Neuronal stem cell (in vitro differentiated cells): ENCODE measurements around the gene CYP2C8.

ENCODE experiments used
- DNase-seq: peaks from one replicate; pipeline ENCODE4 v3.0.0-alpha.2; 2013; ENCODE audit warnings: low spot score
- H2AFZ ChIP-seq: one replicate; pipeline ENCODE4 v1.6.1; 2013; ENCODE audit warnings: mild to moderate bottlenecking, low read length, inconsistent platforms
- H2AK5ac ChIP-seq: 2 replicates; pipeline ENCODE4 v1.6.1; 2013; ENCODE audit warnings: low read depth, mild to moderate bottlenecking, inconsistent platforms, low read length, moderate library complexity, mixed read lengths
- H2BK120ac ChIP-seq: 2 replicates; pipeline ENCODE4 v1.6.1; 2013; ENCODE audit warnings: low read depth, mild to moderate bottlenecking, inconsistent platforms, low read length, moderate library complexity, mixed read lengths
- H2BK12ac ChIP-seq: one replicate; pipeline ENCODE4 v1.6.1; 2013; ENCODE audit warnings: low read length, inconsistent platforms
- H2BK15ac ChIP-seq: 2 replicates; pipeline ENCODE4 v1.6.1; 2013; ENCODE audit warnings: mild to moderate bottlenecking, low read length, inconsistent platforms, mixed read lengths
- H2BK5ac ChIP-seq: one replicate; pipeline ENCODE4 v1.6.1; 2013; ENCODE audit warnings: inconsistent platforms, mild to moderate bottlenecking, low read length, moderate library complexity
- H3K14ac ChIP-seq: one replicate; pipeline ENCODE4 v1.6.1; 2013; ENCODE audit warnings: low read length, inconsistent platforms
- H3K18ac ChIP-seq: 2 replicates; pipeline ENCODE4 v1.6.1; 2013; ENCODE audit warnings: low read length, inconsistent platforms
- H3K23ac ChIP-seq: 2 replicates; pipeline ENCODE4 v1.6.1; 2013; ENCODE audit warnings: low read depth, mild to moderate bottlenecking, mixed read lengths, low read length, inconsistent platforms; ENCODE audit not compliant: poor library complexity
- H3K27ac ChIP-seq: replicated peaks from 3 replicates; pipeline ENCODE4 v1.5.1; 2013; ENCODE audit warnings: low read length, inconsistent platforms
- H3K27me3 ChIP-seq, 3 experiments: 2 replicates each; pipeline ENCODE4 v1.6.1; 2013; ENCODE audit warnings: low read length in 3 of 3, mild to moderate bottlenecking in 2 of 3, inconsistent platforms in 1 of 3, low read depth in 1 of 3, mixed read lengths in 1 of 3, moderate library complexity in 1 of 3; ENCODE audit not compliant: control insufficient read depth in 3 of 3, insufficient read depth in 3 of 3
- H3K36me3 ChIP-seq, 2 donors: replicated peaks in 1 of 2; 2 replicates each; pipeline ENCODE4 v1.6.1; 2013; ENCODE audit warnings: low read length in 2 of 2; ENCODE audit not compliant: control insufficient read depth in 2 of 2, insufficient read depth in 2 of 2
- H3K4ac ChIP-seq: 2 replicates; pipeline ENCODE4 v1.6.1; 2013; ENCODE audit warnings: inconsistent platforms, mild to moderate bottlenecking, low read length, moderate library complexity
- H3K4me1 ChIP-seq, 2 donors: 1 replicate in 1 of 2; 2 replicates in 1 of 2; pipeline ENCODE4 v1.6.1; 2013; ENCODE audit warnings: low read length in 2 of 2, low read depth in 1 of 2; ENCODE audit not compliant: control insufficient read depth in 2 of 2, insufficient read depth in 1 of 2
- H3K4me2 ChIP-seq: one replicate; pipeline ENCODE4 v1.6.1; 2013; ENCODE audit warnings: mild to moderate bottlenecking, low read length, inconsistent platforms; ENCODE audit not compliant: insufficient read depth, poor library complexity, severe bottlenecking
- H3K4me3 ChIP-seq, 2 donors: 2 replicates each; pipeline ENCODE4 v1.5.1; 2013; ENCODE audit warnings: low read length in 2 of 2, mild to moderate bottlenecking in 2 of 2, inconsistent platforms in 1 of 2, moderate library complexity in 1 of 2
- H3K79me1 ChIP-seq: one replicate; pipeline ENCODE4 v1.6.1; 2013; ENCODE audit warnings: low read depth, mild to moderate bottlenecking, inconsistent platforms, low read length, moderate library complexity
- H3K9ac ChIP-seq: one replicate; pipeline ENCODE4 v1.6.1; 2013; ENCODE audit warnings: mild to moderate bottlenecking, low read depth, low read length, inconsistent platforms; ENCODE audit not compliant: poor library complexity
- H3K9me3 ChIP-seq, 2 donors: replicated peaks in 1 of 2; 2 replicates each; pipeline versions ENCODE3 to v1.6.1; 2013; ENCODE audit warnings: low read length in 2 of 2, mild to moderate bottlenecking in 2 of 2, inconsistent platforms in 1 of 2, low read depth in 1 of 2, mixed read lengths in 1 of 2, moderate library complexity in 1 of 2; ENCODE audit not compliant: control insufficient read depth in 2 of 2, insufficient read depth in 1 of 2
- H4K8ac ChIP-seq: one replicate; pipeline ENCODE4 v1.6.1; 2013; ENCODE audit warnings: low read depth, mild to moderate bottlenecking, inconsistent platforms, low read length, moderate library complexity
- H4K91ac ChIP-seq: one replicate; pipeline ENCODE4 v1.6.1; 2013; ENCODE audit warnings: low read length, low read depth, mild to moderate bottlenecking, inconsistent platforms; ENCODE audit not compliant: poor library complexity
- WGBS, 2 donors: extraction: QIAGEN DNeasy Blood & Tissue Kit; methylation state at CpG; one replicate each; pipeline ENCODE4 v1.1.7; 2013; ENCODE audit warnings: missing lambda C conversion rate in 2 of 2, mixed read lengths in 1 of 2; ENCODE audit not compliant: insufficient read length in 2 of 2, insufficient replicate concordance in 1 of 2; ENCODE audit errors: extremely low coverage in 2 of 2; 5-methylcytosine and 5-hydroxymethylcytosine counted together

CYP2C8 gene

GRCh38 chr10:95039281-95039680, 30.0 kb downstream of the CYP2C8 start:
- H2BK120ac ChIP-seq, result no peak overlapping the region
- H2BK5ac ChIP-seq, result no peak overlapping the region
- no peak for DNase-seq
- no peak overlapping the region for H3K23ac ChIP-seq
- no peak overlapping the region for H2AFZ ChIP-seq
- no peak overlapping the region for H3K4me3 ChIP-seq
- H3K4ac ChIP-seq, result no peak overlapping the region
- H3K9me3 ChIP-seq, result no peaks in the 10 kb centered on the region
- H3K4me2 ChIP-seq, result no peak overlapping the region
- no peaks in the 10 kb centered on the region for H3K36me3 ChIP-seq
- H3K4me1 ChIP-seq, result no peaks in the 10 kb centered on the region
- H3K9ac ChIP-seq, result no peak overlapping the region
- no peak overlapping the region for H4K8ac ChIP-seq
- no peak overlapping the region for H3K18ac ChIP-seq
- no peak overlapping the region for H4K91ac ChIP-seq
- H2AK5ac ChIP-seq, result no peak overlapping the region
- no peak overlapping the region for H2BK15ac ChIP-seq
- no peak overlapping the region for H3K14ac ChIP-seq
- H3K27me3 ChIP-seq, result no peaks in the 10 kb centered on the region
- H3K79me1 ChIP-seq, result no peaks in the 10 kb centered on the region
- WGBS, 2 donors, result no CpG with 5 or more reads among the region's 2 CpGs
- H3K27ac ChIP-seq, result no peak overlapping the region
- H2BK12ac ChIP-seq, result no peak overlapping the region

- Histone ChIP-seq H2BK120ac (no peak overlapping the region), H3K9me3 (no peaks in the 10 kb centered on the region), H2BK12ac (no peak overlapping the region), H3K27me3 (no peaks in the 10 kb centered on the region), H3K9ac (no peak overlapping the region), H2AK5ac (no peak overlapping the region), H3K18ac (no peak overlapping the region), H3K4me1 (peaks cover 0 to 2% of the 10 kb centered on the region in 2 donors), H2AFZ (no peak overlapping the region), H4K91ac (no peak overlapping the region), H2BK5ac (no peak overlapping the region), H3K27ac (no peak overlapping the region), H4K8ac (no peak overlapping the region), H3K4me3 (no peak overlapping the region), H3K79me1 (no peaks in the 10 kb centered on the region), H2BK15ac (no peak overlapping the region), H3K4ac (no peak overlapping the region), H3K23ac (no peak overlapping the region), H3K4me2 (no peak overlapping the region), H3K14ac (no peak overlapping the region), H3K36me3 (no peaks in the 10 kb centered on the region)
- no peak for DNase-seq
- WGBS, 2 donors, result no CpG with 5 or more reads among the region's 4 CpGs
Observed at GRCh38 chr10:95035332-95036295, 33.7 kb downstream of the CYP2C8 start.

- no peak overlapping the region for H3K4me2 ChIP-seq
- no peak overlapping the region for H2AFZ ChIP-seq
- H3K27me3 ChIP-seq, result no peaks in the 10 kb centered on the region
- H3K9me3 ChIP-seq, result no peaks in the 10 kb centered on the region
- no peak overlapping the region for H3K23ac ChIP-seq
- WGBS, 2 donors, result no CpG with 5 or more reads among the region's 4 CpGs
- DNase-seq, result no peak
- no peak overlapping the region for H2AK5ac ChIP-seq
- H2BK15ac ChIP-seq, result no peak overlapping the region
- H3K27ac ChIP-seq, result no peak overlapping the region
- no peak overlapping the region for H3K4me3 ChIP-seq
- no peak overlapping the region for H3K4ac ChIP-seq
- no peaks in the 10 kb centered on the region for H3K79me1 ChIP-seq
- H3K18ac ChIP-seq, result no peak overlapping the region
- no peak overlapping the region for H3K14ac ChIP-seq
- H2BK12ac ChIP-seq, result no peak overlapping the region
- peaks cover 0 to 2% of the 10 kb centered on the region in 2 donors for H3K4me1 ChIP-seq
- no peak overlapping the region for H4K8ac ChIP-seq
- no peak overlapping the region for H4K91ac ChIP-seq
- no peak overlapping the region for H2BK120ac ChIP-seq
- no peaks in the 10 kb centered on the region for H3K36me3 ChIP-seq
- H2BK5ac ChIP-seq, result no peak overlapping the region
- no peak overlapping the region for H3K9ac ChIP-seq
Observed at GRCh38 chr10:95034401-95034800, 34.9 kb downstream of the CYP2C8 start.

- H4K91ac ChIP-seq, result no peak overlapping the region
- no peak overlapping the region for H3K18ac ChIP-seq
- no peak overlapping the region for H2BK12ac ChIP-seq
- H3K36me3 ChIP-seq, result no peaks in the 10 kb centered on the region
- no peak overlapping the region for H3K23ac ChIP-seq
- no peak overlapping the region for H2BK5ac ChIP-seq
- no peak overlapping the region for H3K14ac ChIP-seq
- no peak overlapping the region for H2BK120ac ChIP-seq
- H3K9me3 ChIP-seq, result no peaks in the 10 kb centered on the region
- no peak overlapping the region for H2AFZ ChIP-seq
- no peak for DNase-seq
- peaks cover 0 to 2% of the 10 kb centered on the region in 2 donors for H3K4me1 ChIP-seq
- H3K79me1 ChIP-seq, result no peaks in the 10 kb centered on the region
- H2BK15ac ChIP-seq, result no peak overlapping the region
- no peak overlapping the region for H2AK5ac ChIP-seq
- H3K4me2 ChIP-seq, result no peak overlapping the region
- no peak overlapping the region for H3K4ac ChIP-seq
- no peak overlapping the region for H3K4me3 ChIP-seq
- H4K8ac ChIP-seq, result no peak overlapping the region
- H3K9ac ChIP-seq, result no peak overlapping the region
- H3K27me3 ChIP-seq, result no peaks in the 10 kb centered on the region
- no peak overlapping the region for H3K27ac ChIP-seq
Observed at GRCh38 chr10:95031656-95032055, 37.6 kb downstream of the CYP2C8 start.
